AG09309 (cell line): Measurements from ENCODE around the gene ACAA2.
A peak's percentile ranks its signal among the peaks of the same experiment; 100 is the strongest.

Experiments
- DNase-seq: peaks from one replicate; pipeline ENCODE4 v3.0.0-alpha.2; 2010; ENCODE audit warnings: low read depth
- H3K4me3 ChIP-seq: 2 replicates; pipeline ENCODE4 v1.5.1; 2011; ENCODE audit warnings: mild to moderate bottlenecking, low read depth, low read length, moderate library complexity; ENCODE audit not compliant: control insufficient read depth
- TF ChIP-seq, protein P1 (sequence below): IDR thresholded peaks from 2 replicates; pipeline ENCODE4 v1.5.1; 2011; ENCODE audit warnings: mild to moderate bottlenecking, low read depth, low read length, inconsistent platforms; ENCODE audit not compliant: insufficient read depth, control insufficient read depth; ENCODE audit errors: missing control alignments

ACAA2 gene

DNA sequence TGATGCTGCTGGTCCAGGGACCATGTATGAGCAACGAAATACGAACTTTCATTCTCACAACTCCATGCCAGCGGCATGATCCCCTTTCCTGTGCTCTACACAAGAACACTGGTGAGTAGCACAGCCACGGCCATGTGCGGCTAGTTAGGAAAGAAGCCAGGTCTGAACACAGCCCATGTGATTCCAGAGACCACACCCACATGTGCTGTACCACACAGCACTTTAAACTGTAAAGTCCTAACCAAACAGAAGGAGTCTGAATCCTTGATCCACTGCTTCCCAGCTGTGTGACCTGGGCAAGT lies 33.0 kb upstream of the ACAA2 start:
- no peak overlapping the region for H3K4me3 ChIP-seq
- DNase-seq, result peak; percentile 20
- TF ChIP-seq, protein P1, sequence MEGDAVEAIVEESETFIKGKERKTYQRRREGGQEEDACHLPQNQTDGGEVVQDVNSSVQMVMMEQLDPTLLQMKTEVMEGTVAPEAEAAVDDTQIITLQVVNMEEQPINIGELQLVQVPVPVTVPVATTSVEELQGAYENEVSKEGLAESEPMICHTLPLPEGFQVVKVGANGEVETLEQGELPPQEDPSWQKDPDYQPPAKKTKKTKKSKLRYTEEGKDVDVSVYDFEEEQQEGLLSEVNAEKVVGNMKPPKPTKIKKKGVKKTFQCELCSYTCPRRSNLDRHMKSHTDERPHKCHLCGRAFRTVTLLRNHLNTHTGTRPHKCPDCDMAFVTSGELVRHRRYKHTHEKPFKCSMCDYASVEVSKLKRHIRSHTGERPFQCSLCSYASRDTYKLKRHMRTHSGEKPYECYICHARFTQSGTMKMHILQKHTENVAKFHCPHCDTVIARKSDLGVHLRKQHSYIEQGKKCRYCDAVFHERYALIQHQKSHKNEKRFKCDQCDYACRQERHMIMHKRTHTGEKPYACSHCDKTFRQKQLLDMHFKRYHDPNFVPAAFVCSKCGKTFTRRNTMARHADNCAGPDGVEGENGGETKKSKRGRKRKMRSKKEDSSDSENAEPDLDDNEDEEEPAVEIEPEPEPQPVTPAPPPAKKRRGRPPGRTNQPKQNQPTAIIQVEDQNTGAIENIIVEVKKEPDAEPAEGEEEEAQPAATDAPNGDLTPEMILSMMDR, result no peak

DNA sequence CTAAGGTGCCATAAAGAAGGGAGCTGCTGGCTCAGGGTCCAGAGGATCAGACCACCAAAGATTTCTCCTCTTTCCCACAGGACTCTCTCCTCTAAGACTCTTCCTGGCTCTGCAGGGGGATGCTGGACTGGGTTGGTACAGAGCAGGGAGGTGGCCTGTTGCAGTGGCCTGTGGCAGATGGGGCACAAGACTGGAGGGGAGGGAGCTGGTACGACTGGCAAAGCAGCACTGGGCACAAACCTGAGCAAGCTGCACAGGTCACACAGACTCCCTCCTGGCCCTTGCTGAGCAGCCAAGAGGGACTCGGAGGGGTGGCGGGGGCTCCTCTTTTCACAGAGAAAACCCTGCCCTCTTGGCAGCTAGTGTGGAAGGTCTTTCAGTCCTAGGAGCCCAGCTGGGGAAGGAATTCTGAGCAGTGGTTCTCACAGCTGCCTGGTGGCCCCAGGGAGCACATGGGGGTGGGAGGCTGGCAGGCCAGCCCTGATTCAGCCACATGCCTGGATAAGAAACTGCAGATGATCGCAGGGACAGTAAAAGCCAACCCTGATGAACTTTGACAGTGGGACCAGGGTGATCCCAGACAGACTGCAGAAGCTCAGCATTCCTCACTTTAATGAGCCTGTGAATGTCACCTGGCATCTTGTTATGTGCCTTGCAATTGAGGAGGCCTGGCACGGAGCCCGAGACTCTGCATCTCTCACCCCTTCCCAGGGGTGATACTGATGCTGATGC lies 32.5 kb upstream of the ACAA2 start:
- no peak for DNase-seq
- no peak overlapping the region for H3K4me3 ChIP-seq
- TF ChIP-seq, protein P1, result no peak

- DNase-seq, result no peak
- TF ChIP-seq, protein P1, result no peak
- H3K4me3 ChIP-seq, result no peak overlapping the region
Measured at GRCh38 chr18:49844903-49845302, 31.6 kb upstream of the ACAA2 start.

DNA sequence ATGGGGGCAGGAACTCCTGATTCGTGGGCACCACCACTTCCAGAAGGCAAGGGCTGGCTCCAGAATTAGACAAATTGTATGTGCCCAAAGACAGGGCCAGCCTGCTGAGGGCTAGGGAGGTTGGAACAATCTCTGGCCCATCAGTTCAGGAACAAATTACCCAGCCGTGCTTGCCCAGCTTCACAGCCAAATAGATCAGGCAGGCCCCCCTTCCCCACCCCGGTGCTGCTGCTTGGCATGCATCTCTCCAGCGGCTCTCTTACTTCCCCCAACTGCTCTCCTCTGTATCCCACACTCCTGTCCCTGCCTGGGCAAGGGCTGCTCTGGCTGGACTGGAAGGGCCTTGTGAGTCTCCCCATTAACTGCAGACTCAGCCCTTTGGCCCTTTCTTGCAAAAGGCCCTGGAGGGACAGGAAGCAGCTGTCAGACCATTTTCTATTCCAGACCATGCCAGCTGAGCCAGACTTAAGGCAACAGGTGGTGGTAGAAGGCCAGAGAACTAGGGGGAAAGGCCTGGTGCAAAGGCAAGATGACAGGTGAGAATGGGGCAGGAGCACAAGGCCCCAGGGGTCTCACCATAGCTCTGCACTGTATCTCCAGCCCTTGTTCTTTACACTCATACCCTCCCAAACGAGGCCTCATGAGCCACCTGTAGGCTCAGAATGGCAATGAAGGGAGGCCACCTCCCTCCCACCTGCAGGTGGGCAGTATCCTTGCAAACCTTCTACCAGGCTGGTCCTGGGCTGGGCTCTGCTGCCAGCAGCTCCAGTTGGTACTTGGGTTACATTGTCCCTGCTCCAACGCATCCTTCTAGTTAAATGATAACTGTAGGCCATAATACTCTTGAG lies 30.7 kb upstream of the ACAA2 start:
- H3K4me3 ChIP-seq, result no peak overlapping the region
- DNase-seq, result no peak
- TF ChIP-seq, protein P1, result no peak

GRCh38 chr18:49843131-49843530 lies 29.8 kb upstream of the ACAA2 start:
- TF ChIP-seq, protein P1, result no peak
- no peak for DNase-seq
- H3K4me3 ChIP-seq, result no peak overlapping the region

- TF ChIP-seq, protein P1, result no peak
- no peak overlapping the region for H3K4me3 ChIP-seq
- DNase-seq, result no peak
Measured at GRCh38 chr18:49842656-49843055, 29.3 kb upstream of the ACAA2 start.
